ENCODE results near the gene NMNAT2. TPM values are rescaled to one million over a fixed set of nuclear protein-coding genes. Genes with fewer than 3 reads are reported as not detected.

The NMNAT2 gene
- total RNA-seq, 4 donors from 2014 or later: 1.0 to 4.5 (median 2.4) TPM

DNA sequence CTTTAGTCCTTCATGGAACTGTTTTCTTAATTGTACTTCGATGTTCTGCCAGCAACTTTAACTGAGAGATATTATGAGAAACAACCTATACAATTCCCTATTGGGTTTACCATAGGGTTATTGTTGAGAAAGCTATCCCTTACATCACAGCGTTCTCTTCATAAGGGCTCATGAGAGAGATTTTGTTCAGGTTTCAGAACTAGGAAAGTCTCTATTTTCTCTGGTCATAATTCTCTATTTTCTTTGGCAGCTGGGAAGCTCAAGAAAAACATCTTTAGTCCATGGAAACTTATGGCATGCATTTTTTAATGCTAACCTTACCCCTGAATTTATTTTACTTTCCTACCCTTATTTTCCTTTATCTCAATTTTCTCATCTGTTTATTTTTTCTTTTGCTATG lies 38.2 kb downstream of the NMNAT2 start:
- TF ChIP-seq, protein P1, sequence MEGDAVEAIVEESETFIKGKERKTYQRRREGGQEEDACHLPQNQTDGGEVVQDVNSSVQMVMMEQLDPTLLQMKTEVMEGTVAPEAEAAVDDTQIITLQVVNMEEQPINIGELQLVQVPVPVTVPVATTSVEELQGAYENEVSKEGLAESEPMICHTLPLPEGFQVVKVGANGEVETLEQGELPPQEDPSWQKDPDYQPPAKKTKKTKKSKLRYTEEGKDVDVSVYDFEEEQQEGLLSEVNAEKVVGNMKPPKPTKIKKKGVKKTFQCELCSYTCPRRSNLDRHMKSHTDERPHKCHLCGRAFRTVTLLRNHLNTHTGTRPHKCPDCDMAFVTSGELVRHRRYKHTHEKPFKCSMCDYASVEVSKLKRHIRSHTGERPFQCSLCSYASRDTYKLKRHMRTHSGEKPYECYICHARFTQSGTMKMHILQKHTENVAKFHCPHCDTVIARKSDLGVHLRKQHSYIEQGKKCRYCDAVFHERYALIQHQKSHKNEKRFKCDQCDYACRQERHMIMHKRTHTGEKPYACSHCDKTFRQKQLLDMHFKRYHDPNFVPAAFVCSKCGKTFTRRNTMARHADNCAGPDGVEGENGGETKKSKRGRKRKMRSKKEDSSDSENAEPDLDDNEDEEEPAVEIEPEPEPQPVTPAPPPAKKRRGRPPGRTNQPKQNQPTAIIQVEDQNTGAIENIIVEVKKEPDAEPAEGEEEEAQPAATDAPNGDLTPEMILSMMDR (IDR thresholded peaks at IDR 0.05; ENCODE audit: low read depth): no peak

GRCh38 chr1:183375381-183375780 lies 42.8 kb downstream of the NMNAT2 start:
- TF ChIP-seq, protein P1 (IDR thresholded peaks at IDR 0.05; ENCODE audit: low read depth): no peak

DNA sequence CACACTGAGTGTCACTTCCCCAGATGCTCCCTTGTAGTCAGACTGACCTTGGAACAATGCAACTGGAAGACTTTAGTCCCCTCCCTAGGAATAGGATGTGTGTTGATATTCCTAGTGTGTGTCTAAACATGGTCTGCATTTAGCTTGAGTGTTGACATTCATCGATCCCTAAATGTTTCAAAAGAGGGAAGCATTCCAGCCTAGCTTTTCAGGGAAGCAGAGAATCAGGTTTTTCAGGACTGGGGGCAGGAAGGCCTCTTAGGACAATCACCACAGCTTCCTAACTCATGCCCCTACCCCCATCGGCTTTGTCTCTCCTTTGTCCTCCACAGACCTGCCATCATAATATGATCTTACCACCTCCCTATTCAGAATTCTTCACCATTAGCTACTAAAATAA lies 43.4 kb downstream of the NMNAT2 start:
- TF ChIP-seq, protein P1 (IDR thresholded peaks at IDR 0.05; ENCODE audit: low read depth): no peak

DNA sequence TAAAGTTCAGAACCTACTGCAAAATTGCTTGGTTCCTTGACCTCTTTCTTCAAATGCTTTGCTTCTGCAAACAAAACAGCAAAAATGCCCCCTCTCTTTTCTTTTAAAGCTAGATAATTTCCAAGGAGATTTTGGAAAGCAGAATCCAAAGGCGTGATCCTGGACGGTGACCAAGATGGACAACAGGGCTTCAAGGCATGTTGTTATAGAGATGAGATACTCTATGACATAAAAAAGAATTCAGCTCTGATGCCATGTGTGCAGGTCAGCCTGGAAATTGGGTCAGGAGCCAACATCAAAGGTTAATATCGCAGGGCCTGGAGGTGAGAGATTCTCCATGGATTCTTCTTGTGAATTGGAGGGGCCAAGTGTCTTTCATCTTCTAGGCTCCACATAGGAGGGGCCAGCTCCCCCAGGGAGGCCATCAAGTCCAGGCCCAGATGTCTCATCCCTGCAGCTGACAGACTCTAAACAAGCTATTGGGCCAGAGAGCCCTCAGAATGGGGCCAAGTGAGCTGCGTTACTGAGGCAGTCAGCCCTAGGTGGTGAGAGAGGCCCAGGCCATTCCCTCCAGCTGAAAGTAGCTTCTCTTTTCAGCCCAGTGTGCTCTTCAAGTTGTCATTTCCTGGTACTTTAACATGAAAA lies 45.5 kb downstream of the NMNAT2 start:
- TF ChIP-seq, protein P1 (IDR thresholded peaks at IDR 0.05; ENCODE audit: low read depth): no peak

DNA sequence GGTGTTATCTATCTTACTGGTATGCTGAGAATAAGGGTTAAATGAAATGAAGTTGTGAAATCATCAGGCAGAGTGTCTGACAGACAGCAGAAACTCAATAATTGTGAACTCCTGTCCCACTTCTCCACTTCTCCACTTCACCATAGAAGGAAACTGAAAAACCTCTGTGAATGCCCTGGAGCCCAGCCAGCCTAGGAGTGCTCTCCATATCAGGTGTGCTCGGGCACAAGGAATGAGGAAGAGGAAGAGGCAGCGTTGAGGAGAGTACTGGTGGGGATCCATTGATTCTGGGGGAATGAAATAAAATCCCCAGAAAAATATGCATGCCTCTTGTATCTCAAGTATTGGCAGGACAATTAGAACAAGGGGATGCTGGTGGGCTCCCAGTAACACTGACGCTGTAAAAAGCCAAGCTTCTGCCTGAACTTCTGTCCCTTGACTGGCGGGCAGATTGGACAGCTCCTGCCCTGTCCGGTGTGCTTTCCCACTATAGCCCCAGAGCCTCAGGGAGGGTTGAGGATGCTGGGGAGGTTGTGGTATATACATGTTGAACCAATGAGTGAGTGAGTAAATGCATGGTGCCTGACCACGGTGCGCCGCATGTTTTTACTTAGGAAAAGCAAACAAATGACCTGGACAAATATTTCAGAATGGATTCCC lies 47.7 kb downstream of the NMNAT2 start:
- TF ChIP-seq, protein P1 (IDR thresholded peaks at IDR 0.05; ENCODE audit: low read depth): no peak

DNA sequence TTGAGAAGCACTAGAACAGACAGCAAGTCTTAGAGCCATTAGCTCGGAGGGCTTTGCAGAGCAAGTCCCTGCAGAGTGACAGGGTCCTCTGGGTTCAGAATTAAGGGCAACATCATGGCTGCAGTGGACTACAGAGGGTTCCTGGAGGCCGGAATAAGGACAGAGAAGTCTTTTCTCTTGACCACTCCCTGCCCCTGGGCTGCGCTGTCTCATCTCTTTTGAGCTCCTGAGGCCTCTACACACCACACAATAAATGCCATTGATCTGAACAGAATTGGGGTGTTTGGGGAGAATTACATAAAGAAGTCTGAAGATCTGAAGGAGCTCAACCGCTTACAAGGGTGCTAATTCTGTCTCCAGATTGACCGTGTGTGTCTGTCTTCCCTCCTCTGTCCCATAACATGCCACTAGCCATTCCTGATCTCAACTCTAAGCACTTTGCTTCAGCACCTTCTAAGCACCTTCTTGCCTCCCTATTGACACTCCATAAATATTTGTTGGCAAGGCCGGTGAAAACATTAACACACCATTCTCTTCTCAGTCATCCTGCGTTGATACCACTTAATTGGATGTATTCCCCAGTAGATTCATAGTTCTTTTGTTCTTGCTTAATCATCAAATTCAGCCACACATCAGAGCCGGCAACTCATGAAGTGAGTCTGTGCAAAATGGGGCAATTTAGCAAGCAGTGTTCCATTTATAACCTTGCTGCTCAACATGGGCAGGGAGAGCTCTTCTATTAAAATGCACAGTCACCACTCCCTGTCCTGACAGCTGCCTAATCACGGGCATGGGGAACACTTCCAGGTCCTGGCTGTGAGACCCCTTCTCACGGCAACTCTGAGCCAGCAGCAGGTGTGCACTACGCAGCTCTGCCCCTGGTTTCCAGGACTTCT lies 49.7 kb downstream of the NMNAT2 start:
- TF ChIP-seq, protein P1 (IDR thresholded peaks at IDR 0.05; ENCODE audit: low read depth): no peak

DNA sequence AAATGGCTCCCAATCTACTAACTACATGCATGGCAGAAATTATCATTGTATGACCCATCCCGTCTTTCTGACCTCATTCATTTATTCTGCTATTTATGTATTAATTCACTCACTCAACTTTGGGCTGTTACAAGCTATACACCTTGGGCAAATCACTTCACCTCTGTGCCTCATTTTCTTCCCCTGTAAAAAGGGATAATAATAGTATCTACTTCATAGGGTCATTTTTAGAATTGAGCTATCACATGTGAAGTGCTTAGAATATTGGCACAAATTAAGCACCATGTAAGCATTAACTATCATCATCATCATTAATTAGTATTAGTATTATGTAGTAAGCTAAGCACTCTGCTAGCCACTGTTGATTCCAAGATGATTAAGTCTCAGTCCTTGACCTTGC lies 52.1 kb downstream of the NMNAT2 start:
- TF ChIP-seq, protein P1 (IDR thresholded peaks at IDR 0.05; ENCODE audit: low read depth): no peak
